22Rv1 (cell line): ENCODE measurements around the gene UBE2G1.

Experiments
- CTCF ChIP-seq: fragments of 450-650 bp; IDR thresholded peaks from 2 replicates; pipeline ENCODE4 v1.5.1; 2017; ENCODE audit warnings: mild to moderate bottlenecking
- ZFX ChIP-seq: fragments of 450-650 bp; IDR thresholded peaks from 2 replicates; pipeline ENCODE4 v1.6.1; 2017; ENCODE audit warnings: antibody characterized with exemption, borderline replicate concordance

- TF ChIP-seq CTCF, result peak; percentile 90
- TF ChIP-seq ZFX, result no peak
These were observed 62.0 kb downstream of the UBE2G1 start for GRCh38 chr17:4304417-4305027.
